SK-N-SH (cell line): ENCODE data around the gene HIVEP2. TPM values are rescaled to one million over a fixed set of nuclear protein-coding genes. Genes with fewer than 3 reads are reported as not detected.

Experiments used
- CTCF ChIA-PET: fragments of 300-600, 350-600 bp; formaldehyde crosslinking; extraction: SDS; loops from one replicate; lab custom pipeline; 2021; lab: Yijun Ruan, JAX
- POLR2A ChIA-PET: fragments of 350-600 bp; sonication (Branson Sonifier 250); formaldehyde crosslinking; extraction: SDS; loops from one replicate; lab custom pipeline; 2020; ENCODE audit warnings: antibody characterized with exemption, inconsistent platforms; lab: Yijun Ruan, JAX
- DNase-seq: peaks from one replicate; pipeline ENCODE4 v3.0.0; 2012
- H2AFZ ChIP-seq: fragments of 200-600 bp; sonication (generic); 2 replicates; pipeline ENCODE4 v1.8.1; 2016; ENCODE audit warnings: antibody characterized with exemption, mild to moderate bottlenecking, low read depth
- H3F3A ChIP-seq: fragments of 200-600 bp; sonication (generic); replicated peaks from 2 replicates; pipeline ENCODE3; 2016; ENCODE audit warnings: antibody characterized with exemption, mild to moderate bottlenecking; ENCODE audit not compliant: insufficient read depth
- H3K27ac ChIP-seq, 2 experiments: fragments of 200-500 bp in 1 of 2; fragments of 200-600 bp in 1 of 2; sonication (Bioruptor generic) in 1 of 2; sonication (generic), shearing (Covaris generic) in 1 of 2; 2 replicates each; pipeline versions ENCODE4 v1.5.1 to v1.6.1; 2014 to 2016; ENCODE audit warnings: low read depth in 2 of 2, inconsistent platforms in 1 of 2, low read length in 1 of 2, mild to moderate bottlenecking in 1 of 2, mixed read lengths in 1 of 2
- H3K27me3 ChIP-seq: fragments of 200-600 bp; sonication (generic), shearing (Covaris generic); 2 replicates; pipeline ENCODE4 v1.6.1; 2016; ENCODE audit warnings: mixed run types; ENCODE audit not compliant: insufficient read depth
- H3K36me3 ChIP-seq, 2 experiments: fragments of 200-500 bp in 1 of 2; fragments of 200-600 bp in 1 of 2; sonication (Bioruptor generic) in 1 of 2; sonication (generic) in 1 of 2; replicated peaks in 1 of 2; 2 replicates each; pipeline versions ENCODE3 to v1.5.1; 2014 to 2016; ENCODE audit warnings: low read length in 1 of 2, mild to moderate bottlenecking in 1 of 2; ENCODE audit not compliant: insufficient read depth in 2 of 2, control insufficient read depth in 1 of 2
- H3K4me1 ChIP-seq, 2 experiments: fragments of 200-500 bp in 1 of 2; fragments of 200-600 bp in 1 of 2; sonication (Bioruptor generic) in 1 of 2; sonication (generic), shearing (Covaris generic) in 1 of 2; 2 replicates each; pipeline versions ENCODE4 v1.5.1 to v1.6.1; 2014 to 2016; ENCODE audit warnings: low read depth in 1 of 2, low read length in 1 of 2, mixed run types in 1 of 2; ENCODE audit not compliant: insufficient read depth in 2 of 2, control insufficient read depth in 1 of 2
- H3K4me2 ChIP-seq: fragments of 200-600 bp; sonication (generic), shearing (Covaris generic); 2 replicates; pipeline ENCODE4 v1.6.1; 2017; ENCODE audit warnings: mixed run types
- H3K4me3 ChIP-seq, 2 experiments: fragments of 200-500 bp in 1 of 2; fragments of 200-600 bp in 1 of 2; sonication (Bioruptor generic) in 1 of 2; sonication (generic), shearing (Covaris generic) in 1 of 2; 2 replicates each; pipeline versions ENCODE4 v1.5.1 to v1.8.1; 2014 to 2016; ENCODE audit warnings: low read depth in 2 of 2, inconsistent platforms in 1 of 2, low read length in 1 of 2, mild to moderate bottlenecking in 1 of 2, mixed read lengths in 1 of 2, moderate library complexity in 1 of 2
- H3K79me2 ChIP-seq: fragments of 200-600 bp; sonication (generic); 2 replicates; pipeline ENCODE4 v1.8.1; 2017; ENCODE audit warnings: mild to moderate bottlenecking; ENCODE audit not compliant: insufficient read depth
- H3K9ac ChIP-seq: fragments of 200-600 bp; sonication (generic); 2 replicates; pipeline ENCODE4 v1.6.1; 2017; ENCODE audit warnings: mixed run types
- H3K9me2 ChIP-seq: fragments of 200-600 bp; sonication (generic); 2 replicates; pipeline ENCODE4 v1.6.1; 2017; ENCODE audit warnings: mixed run types
- H3K9me3 ChIP-seq: fragments of 200-600 bp; sonication (generic); 2 replicates; pipeline ENCODE4 v1.6.1; 2017; ENCODE audit warnings: mixed run types, mild to moderate bottlenecking, moderate library complexity
- H4K20me1 ChIP-seq: fragments of 200-600 bp; sonication (generic); 2 replicates; pipeline ENCODE4 v1.6.1; 2017; ENCODE audit warnings: mild to moderate bottlenecking, mixed run types; ENCODE audit not compliant: insufficient read depth
- EP300 ChIP-seq, 2 experiments: IDR thresholded peaks; 2 replicates each; pipeline versions ENCODE4 v1.4.0 to v1.6.1; 2012; ENCODE audit warnings: borderline replicate concordance in 1 of 2, low read depth in 1 of 2, low read length in 1 of 2
- FOSL2 ChIP-seq: IDR thresholded peaks from 2 replicates; pipeline ENCODE4 v1.4.0; 2012; ENCODE audit warnings: low read depth, mild to moderate bottlenecking, moderate library complexity, borderline replicate concordance
- FOXM1 ChIP-seq: IDR thresholded peaks from 2 replicates; pipeline ENCODE4 v1.4.0; 2012; ENCODE audit warnings: low read depth, mild to moderate bottlenecking
- GATA2 ChIP-seq: sonication (generic); formaldehyde crosslinking; IDR thresholded peaks from 2 replicates; pipeline ENCODE4 v1.5.0; 2020; ENCODE audit warnings: mild to moderate bottlenecking, missing genetic modification reagents
- JUND ChIP-seq: IDR thresholded peaks from 2 replicates; pipeline ENCODE4 v1.4.0; 2012
- MXI1 ChIP-seq: IDR thresholded peaks from 2 replicates; pipeline ENCODE4 v1.6.1; 2012; ENCODE audit warnings: mild to moderate bottlenecking, low read depth, low read length, improper control_type of control experiment
- NRF1 ChIP-seq: IDR thresholded peaks from 2 replicates; pipeline ENCODE4 v1.6.1; 2012; ENCODE audit warnings: low read depth, mild to moderate bottlenecking, low read length
- RXRA ChIP-seq: IDR thresholded peaks from 2 replicates; pipeline ENCODE4 v1.4.0; 2012; ENCODE audit warnings: low read depth, mild to moderate bottlenecking, borderline replicate concordance
- SIN3A ChIP-seq: IDR thresholded peaks from 2 replicates; pipeline ENCODE4 v1.6.1; 2012; ENCODE audit warnings: low read depth, mild to moderate bottlenecking, low read length, moderate library complexity, borderline replicate concordance
- SMC3 ChIP-seq: IDR thresholded peaks from 2 replicates; pipeline ENCODE4 v1.6.1; 2012; ENCODE audit warnings: low read depth, low read length, improper control_type of control experiment
- TEAD4 ChIP-seq: IDR thresholded peaks from 2 replicates; pipeline ENCODE4 v1.4.0; 2012; ENCODE audit warnings: mild to moderate bottlenecking, borderline replicate concordance; ENCODE audit not compliant: insufficient read depth
- YY1 ChIP-seq: IDR thresholded peaks from 2 replicates; pipeline ENCODE4 v1.4.0; 2012; ENCODE audit warnings: low read depth, mild to moderate bottlenecking
- WGBS: methylation state at CpG from one replicate; pipeline ENCODE4 v1.1.6; 2017; ENCODE audit warnings: low lambda C conversion rate; 5-methylcytosine and 5-hydroxymethylcytosine counted together
- polyA plus RNA-seq, 3 experiments: library from polyadenylated mRNA; depleted of rRNA; stranded (reverse); fragments of >200 nt; gene quantifications; 2 replicates each; pipeline ENCODE4 v1.2.3, GENCODE V29; 2012
- TF ChIP-seq, protein P1 (sequence below): IDR thresholded peaks from 2 replicates; pipeline ENCODE4 v1.4.0; 2012; ENCODE audit warnings: low read depth, borderline replicate concordance
- TF ChIP-seq, protein P2 (sequence below): IDR thresholded peaks from 2 replicates; pipeline ENCODE4 v1.4.0; 2012; ENCODE audit warnings: low read depth, borderline replicate concordance
- TF ChIP-seq, protein P3 (sequence below): fragments of 150-350 bp; IDR thresholded peaks from 2 replicates; pipeline ENCODE4 v1.6.1; 2016; ENCODE audit warnings: mild to moderate bottlenecking, low read depth, low read length
- TF ChIP-seq, protein P4 (sequence below): IDR thresholded peaks from 2 replicates; pipeline ENCODE4 v1.4.0; 2012; ENCODE audit warnings: low read depth

The HIVEP2 gene
- polyA plus RNA-seq, 1 of the 3 experiments (the other 2 are of a cell fraction): 2.5 TPM

DNA sequence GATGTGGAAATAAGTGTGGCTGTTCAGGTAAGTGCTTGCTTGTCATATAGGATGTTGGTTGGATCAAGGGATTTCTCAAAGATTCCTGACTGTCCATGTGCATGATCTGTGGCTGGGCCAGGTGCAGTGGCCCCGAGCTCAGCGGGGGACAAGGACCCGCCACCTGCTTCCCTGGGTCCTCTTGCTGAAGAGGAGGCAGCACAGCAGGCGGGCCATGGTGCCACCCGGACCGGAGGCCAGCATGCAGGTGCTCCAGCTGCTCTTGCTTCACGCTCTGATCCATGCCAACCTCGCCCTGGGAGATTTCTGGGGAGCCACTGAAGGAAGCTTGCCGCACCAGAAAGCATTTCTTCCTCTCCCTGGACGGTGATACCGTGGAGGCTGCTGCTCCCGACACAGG lies 173.8 kb downstream of the HIVEP2 start:
- no peak overlapping the region for H3K4me3 ChIP-seq
- H3K4me2 ChIP-seq: no peak overlapping the region
- no peaks in the 10 kb centered on the region for H3K9me2 ChIP-seq
- no peaks in the 10 kb centered on the region for H3K27me3 ChIP-seq
- CTCF ChIA-PET: no interaction called here
- H3F3A ChIP-seq: no peaks in the 10 kb centered on the region
- POLR2A ChIA-PET: no interaction called here
- no peak for DNase-seq
- no peak overlapping the region for H2AFZ ChIP-seq
- no peak for TF ChIP-seq JUND
- no peak for TF ChIP-seq YY1
- no peak for TF ChIP-seq NRF1
- TF ChIP-seq SMC3: no peak
- TF ChIP-seq, protein P1, sequence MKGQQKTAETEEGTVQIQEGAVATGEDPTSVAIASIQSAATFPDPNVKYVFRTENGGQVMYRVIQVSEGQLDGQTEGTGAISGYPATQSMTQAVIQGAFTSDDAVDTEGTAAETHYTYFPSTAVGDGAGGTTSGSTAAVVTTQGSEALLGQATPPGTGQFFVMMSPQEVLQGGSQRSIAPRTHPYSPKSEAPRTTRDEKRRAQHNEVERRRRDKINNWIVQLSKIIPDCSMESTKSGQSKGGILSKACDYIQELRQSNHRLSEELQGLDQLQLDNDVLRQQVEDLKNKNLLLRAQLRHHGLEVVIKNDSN: no peak
- TF ChIP-seq, protein P2, sequence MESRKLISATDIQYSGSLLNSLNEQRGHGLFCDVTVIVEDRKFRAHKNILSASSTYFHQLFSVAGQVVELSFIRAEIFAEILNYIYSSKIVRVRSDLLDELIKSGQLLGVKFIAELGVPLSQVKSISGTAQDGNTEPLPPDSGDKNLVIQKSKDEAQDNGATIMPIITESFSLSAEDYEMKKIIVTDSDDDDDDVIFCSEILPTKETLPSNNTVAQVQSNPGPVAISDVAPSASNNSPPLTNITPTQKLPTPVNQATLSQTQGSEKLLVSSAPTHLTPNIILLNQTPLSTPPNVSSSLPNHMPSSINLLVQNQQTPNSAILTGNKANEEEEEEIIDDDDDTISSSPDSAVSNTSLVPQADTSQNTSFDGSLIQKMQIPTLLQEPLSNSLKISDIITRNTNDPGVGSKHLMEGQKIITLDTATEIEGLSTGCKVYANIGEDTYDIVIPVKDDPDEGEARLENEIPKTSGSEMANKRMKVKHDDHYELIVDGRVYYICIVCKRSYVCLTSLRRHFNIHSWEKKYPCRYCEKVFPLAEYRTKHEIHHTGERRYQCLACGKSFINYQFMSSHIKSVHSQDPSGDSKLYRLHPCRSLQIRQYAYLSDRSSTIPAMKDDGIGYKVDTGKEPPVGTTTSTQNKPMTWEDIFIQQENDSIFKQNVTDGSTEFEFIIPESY: no peak
- TF ChIP-seq, protein P3, sequence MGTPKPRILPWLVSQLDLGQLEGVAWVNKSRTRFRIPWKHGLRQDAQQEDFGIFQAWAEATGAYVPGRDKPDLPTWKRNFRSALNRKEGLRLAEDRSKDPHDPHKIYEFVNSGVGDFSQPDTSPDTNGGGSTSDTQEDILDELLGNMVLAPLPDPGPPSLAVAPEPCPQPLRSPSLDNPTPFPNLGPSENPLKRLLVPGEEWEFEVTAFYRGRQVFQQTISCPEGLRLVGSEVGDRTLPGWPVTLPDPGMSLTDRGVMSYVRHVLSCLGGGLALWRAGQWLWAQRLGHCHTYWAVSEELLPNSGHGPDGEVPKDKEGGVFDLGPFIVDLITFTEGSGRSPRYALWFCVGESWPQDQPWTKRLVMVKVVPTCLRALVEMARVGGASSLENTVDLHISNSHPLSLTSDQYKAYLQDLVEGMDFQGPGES: no peak
- no peak for TF ChIP-seq FOSL2
- TF ChIP-seq EP300 (IDR thresholded peaks at IDR 0.05; ENCODE audit: borderline replicate concordance in 1 of 2, low read depth in 1 of 2, low read length in 1 of 2): no peak
- TF ChIP-seq SIN3A: no peak
- TF ChIP-seq RXRA: no peak
- no peak for TF ChIP-seq GATA2 (CRISPR knock-in tag)
- TF ChIP-seq, protein P4, sequence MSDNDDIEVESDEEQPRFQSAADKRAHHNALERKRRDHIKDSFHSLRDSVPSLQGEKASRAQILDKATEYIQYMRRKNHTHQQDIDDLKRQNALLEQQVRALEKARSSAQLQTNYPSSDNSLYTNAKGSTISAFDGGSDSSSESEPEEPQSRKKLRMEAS: no peak
- no peak for TF ChIP-seq MXI1
- TF ChIP-seq TEAD4: no peak
- no peak for TF ChIP-seq FOXM1
- no peaks in the 10 kb centered on the region for H3K79me2 ChIP-seq
- no peaks in the 10 kb centered on the region for H3K4me1 ChIP-seq
- peaks cover 25 to 50% of the 10 kb centered on the region in 2 experiments for H3K36me3 ChIP-seq
- WGBS: 100% methylated on average over 1 of the region's 12 CpGs
- no peaks in the 10 kb centered on the region for H4K20me1 ChIP-seq
- no peak overlapping the region for H3K27ac ChIP-seq
- H3K9me3 ChIP-seq: no peaks in the 10 kb centered on the region
- no peak overlapping the region for H3K9ac ChIP-seq
